Right lobe of liver (tissue), 6 donors: ENCODE results near the gene GRIN2C. TPM values are rescaled to one million over a fixed set of nuclear protein-coding genes. Genes with fewer than 3 reads are reported as not detected.

Experiments
- ATAC-seq, 4 donors: fragments of 200-7000 bp; cut with Tn5 transposase; one replicate each; pipeline ENCODE4 v1.9.1; 2020; ENCODE audit warnings: mild to moderate bottlenecking in 4 of 4, moderate library complexity in 4 of 4
- DNase-seq, 3 donors: peaks; one replicate each; pipeline ENCODE4 v3.0.0-alpha.2; 2020
- H3K27ac ChIP-seq, 3 donors: fragments of 200-600 bp; one replicate each; pipeline ENCODE4 v1.8.0; 2022
- H3K27me3 ChIP-seq, 2 donors: fragments of 200-600 bp; one replicate each; pipeline ENCODE4 v1.8.0; 2022
- H3K36me3 ChIP-seq, 4 donors: fragments of 200-600 bp; sonication (generic) in 1 of 4; one replicate each; pipeline versions ENCODE4 v1.5.1 to v1.8.0; 2017 to 2022; ENCODE audit warnings: control low read depth in 1 of 4
- H3K4me1 ChIP-seq, 4 donors: fragments of 200-600 bp; sonication (generic) in 1 of 4; one replicate each; pipeline versions ENCODE4 v1.5.1 to v1.8.0; 2017 to 2022; ENCODE audit warnings: control low read depth in 1 of 4
- H3K4me3 ChIP-seq, 3 donors: fragments of 200-600 bp; one replicate each; pipeline ENCODE4 v1.8.0; 2022
- H3K9me3 ChIP-seq, 4 donors: fragments of 200-600 bp; sonication (generic) in 1 of 4; one replicate each; pipeline versions ENCODE4 v1.5.1 to v1.8.0; 2017 to 2022; ENCODE audit warnings: control low read depth in 1 of 4
- POLR2A ChIP-seq: fragments of 450-650 bp; IDR thresholded peaks from one replicate; pipeline ENCODE4 v1.6.1; 2017; ENCODE audit warnings: antibody characterized with exemption, mild to moderate bottlenecking
- WGBS: methylation state at CpG from one replicate; pipeline ENCODE4 v1.1.6; 2018; ENCODE audit warnings: low coverage, low lambda C conversion rate; ENCODE audit not compliant: insufficient coverage; ENCODE audit errors: missing lambda C conversion rate; 5-methylcytosine and 5-hydroxymethylcytosine counted together
- intact Hi-C, 2 donors: fragments of 100-400 bp; cut with DNase I; formaldehyde crosslinking; loops; one replicate each; pipeline versions ENCODE4 v1.11.2 to v1.14.1; 2022
- total RNA-seq, 6 experiments: library from RNA; depleted of rRNA in 2 of 6; stranded (reverse); fragments of >200 nt in 2 of 6; fragmentation: NEBNext Ultra II Directional in 3 of 6; extraction: Animal tissue kit (Norgen Biotek cat#: 25700) in 3 of 6; gene quantifications; one replicate each; pipeline versions ENCODE4 v1.1.0 to v1.2.4, GENCODE V29; 2016 to 2023
- TF ChIP-seq, protein P1 (sequence below), 4 donors: fragments of 200-600 bp in 3 of 4; fragments of 450-650 bp in 1 of 4; IDR thresholded peaks; one replicate each; pipeline versions ENCODE4 v1.5.1 to v1.8.0; 2016 to 2022; ENCODE audit warnings: antibody characterized with exemption in 4 of 4, mild to moderate bottlenecking in 2 of 4
- donor health status: DM: no; HTN: yes; CAD: no.
- donor health status: DM: no; HTN: no; CAD: no.
- donor health status: DM: no; HTN: no; CAD: no.
- donor health status: DM: no; HTN: yes; CAD: no.
- donor health status: DM: no; HTN: yes; CAD: no.

Gene GRIN2C
- total RNA-seq, 6 experiments from 2014 or later: 0.10 to 0.13 TPM; not detected in 4

DNA sequence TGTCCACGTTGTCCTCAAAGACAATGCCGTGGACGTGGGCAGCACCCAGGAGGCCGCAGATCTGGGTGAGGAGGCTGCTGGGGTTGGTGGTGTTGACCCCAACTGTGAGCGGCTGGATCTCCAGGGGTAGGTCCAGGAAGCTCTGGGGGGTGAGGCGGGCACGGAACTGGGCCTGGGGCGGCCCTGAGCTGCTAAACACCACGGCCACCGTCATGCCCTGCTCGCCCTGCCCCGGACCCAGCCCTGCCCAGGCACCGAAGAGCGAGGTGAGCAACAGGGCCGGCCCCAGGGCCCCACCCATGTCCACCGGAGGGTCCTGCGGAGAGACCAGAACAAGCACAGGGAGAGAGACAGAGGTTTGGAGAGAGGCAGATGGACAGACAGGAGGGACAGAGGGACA, 4.9 kb downstream of the GRIN2C start:
- WGBS: 69% methylated on average over 6 of the region's 17 CpGs
- Histone ChIP-seq H3K4me1 (no peaks in the 10 kb centered on the region), H3K27ac (no peak overlapping the region), H3K4me3 (no peak overlapping the region), H3K36me3 (no peaks in the 10 kb centered on the region), H3K27me3 (peaks cover 0 to 7% of the 10 kb centered on the region in 2 donors), H3K9me3 (no peaks in the 10 kb centered on the region)
- intact Hi-C loops: no loop called here
- DNase-seq (no peak), ATAC-seq (no peak)
- TF ChIP-seq POLR2A: no peak
- TF ChIP-seq, protein P1, sequence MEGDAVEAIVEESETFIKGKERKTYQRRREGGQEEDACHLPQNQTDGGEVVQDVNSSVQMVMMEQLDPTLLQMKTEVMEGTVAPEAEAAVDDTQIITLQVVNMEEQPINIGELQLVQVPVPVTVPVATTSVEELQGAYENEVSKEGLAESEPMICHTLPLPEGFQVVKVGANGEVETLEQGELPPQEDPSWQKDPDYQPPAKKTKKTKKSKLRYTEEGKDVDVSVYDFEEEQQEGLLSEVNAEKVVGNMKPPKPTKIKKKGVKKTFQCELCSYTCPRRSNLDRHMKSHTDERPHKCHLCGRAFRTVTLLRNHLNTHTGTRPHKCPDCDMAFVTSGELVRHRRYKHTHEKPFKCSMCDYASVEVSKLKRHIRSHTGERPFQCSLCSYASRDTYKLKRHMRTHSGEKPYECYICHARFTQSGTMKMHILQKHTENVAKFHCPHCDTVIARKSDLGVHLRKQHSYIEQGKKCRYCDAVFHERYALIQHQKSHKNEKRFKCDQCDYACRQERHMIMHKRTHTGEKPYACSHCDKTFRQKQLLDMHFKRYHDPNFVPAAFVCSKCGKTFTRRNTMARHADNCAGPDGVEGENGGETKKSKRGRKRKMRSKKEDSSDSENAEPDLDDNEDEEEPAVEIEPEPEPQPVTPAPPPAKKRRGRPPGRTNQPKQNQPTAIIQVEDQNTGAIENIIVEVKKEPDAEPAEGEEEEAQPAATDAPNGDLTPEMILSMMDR (IDR thresholded peaks at IDR 0.05): no peak

DNA sequence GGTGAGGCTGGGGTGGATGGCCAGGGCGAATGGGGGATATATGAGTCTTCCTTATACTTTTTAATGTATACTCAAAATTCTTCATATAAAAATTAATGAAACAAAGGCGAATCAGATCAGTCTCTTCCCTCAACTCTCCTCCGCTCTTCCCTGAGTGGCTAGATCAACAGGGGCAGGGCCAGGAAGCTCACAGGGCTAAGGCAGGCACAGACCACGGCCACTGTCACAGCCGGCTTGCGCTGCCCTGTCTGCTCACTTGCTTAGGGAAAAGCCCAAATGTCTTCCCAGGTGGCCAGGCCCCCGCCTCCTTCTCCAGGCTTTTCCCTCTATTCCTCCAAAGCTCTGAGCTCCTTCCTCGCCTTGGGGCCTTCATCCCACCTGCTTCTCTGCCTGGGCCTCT, 6.0 kb downstream of the GRIN2C start:
- no peak for TF ChIP-seq POLR2A
- TF ChIP-seq, protein P1 (IDR thresholded peaks at IDR 0.05): no peak
- H3K36me3 ChIP-seq: no peaks in the 10 kb centered on the region
- 65% methylated on average over 5 of the region's 8 CpGs for WGBS
- peaks cover 0 to 7% of the 10 kb centered on the region in 2 donors for H3K27me3 ChIP-seq
- H3K27ac ChIP-seq: no peak overlapping the region
- DNase-seq (no peak), ATAC-seq (no peak)
- no peaks in the 10 kb centered on the region for H3K9me3 ChIP-seq
- no peak overlapping the region for H3K4me3 ChIP-seq
- intact Hi-C loops: no loop called here
- no peaks in the 10 kb centered on the region for H3K4me1 ChIP-seq

DNA sequence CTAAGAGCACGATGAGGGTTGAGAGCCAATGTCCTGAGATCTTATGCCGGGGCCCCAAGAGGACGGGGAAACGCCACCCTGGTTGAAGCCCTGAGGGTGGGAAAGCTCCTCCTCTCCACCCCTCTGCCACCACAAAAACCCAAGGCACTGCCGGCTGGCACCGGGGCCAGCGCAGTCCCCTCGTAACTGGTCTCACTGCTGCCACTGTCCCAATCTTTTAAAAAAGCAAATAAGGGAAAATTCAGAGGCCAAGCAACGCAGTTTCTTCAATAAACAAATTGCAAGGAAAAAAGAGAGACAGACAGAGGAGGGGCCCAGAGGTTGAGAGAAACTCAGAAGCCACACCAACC, 6.7 kb downstream of the GRIN2C start:
- Histone ChIP-seq H3K36me3 (no peaks in the 10 kb centered on the region), H3K27me3 (peaks cover 0 to 7% of the 10 kb centered on the region in 2 donors), H3K4me1 (no peaks in the 10 kb centered on the region), H3K9me3 (no peaks in the 10 kb centered on the region), H3K4me3 (no peak overlapping the region), H3K27ac (no peak overlapping the region)
- WGBS: 16% methylated on average over 5 of the region's 9 CpGs
- intact Hi-C loops: no loop called here
- no peak for ATAC-seq
- DNase-seq: no peak
- TF ChIP-seq, protein P1 (IDR thresholded peaks at IDR 0.05): no peak
- TF ChIP-seq POLR2A: no peak

DNA sequence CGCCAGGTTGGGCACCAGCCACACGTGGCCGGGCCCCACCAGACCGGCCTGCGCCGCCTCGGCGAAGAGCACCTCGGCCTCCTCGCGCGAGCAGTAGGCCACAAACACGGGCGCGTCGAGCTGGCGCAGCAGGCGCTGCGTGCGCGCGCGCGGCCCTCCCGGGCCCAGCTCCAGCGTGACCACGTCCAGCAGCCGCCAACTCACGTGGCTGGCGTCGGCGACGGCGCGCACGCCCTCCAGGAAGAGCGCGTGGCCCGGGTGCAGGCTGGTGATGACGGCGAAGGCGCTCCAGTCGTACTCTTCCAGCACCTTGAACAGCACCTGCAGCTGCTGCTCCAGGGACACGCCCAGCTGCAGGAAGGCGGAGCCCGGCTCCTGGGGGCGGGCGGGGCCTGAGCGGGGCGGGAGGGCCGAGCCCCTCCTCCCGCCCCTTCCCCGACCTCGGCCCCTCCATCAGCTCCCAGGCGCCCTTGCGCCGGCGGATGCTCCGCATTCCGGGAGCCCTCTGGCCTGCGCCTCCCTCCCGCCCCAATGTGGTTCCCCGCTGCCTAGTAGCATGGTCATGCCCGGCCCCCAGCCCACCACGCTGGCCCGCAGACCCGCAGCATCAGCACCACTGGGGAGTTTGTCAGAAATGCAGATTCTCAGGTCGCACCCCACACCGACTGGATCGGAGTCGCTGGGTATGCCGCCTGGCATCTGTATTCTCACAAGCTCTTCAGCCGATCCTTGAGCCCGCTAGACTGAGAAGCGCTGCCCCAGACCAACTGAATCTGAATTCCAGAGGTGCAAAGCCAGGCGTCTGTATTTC, 7.2 kb downstream of the GRIN2C start:
- no CpG with 5 or more reads among the region's 76 CpGs for WGBS
- no peak overlapping the region for H3K4me3 ChIP-seq
- no peaks in the 10 kb centered on the region for H3K36me3 ChIP-seq
- TF ChIP-seq, protein P1 (IDR thresholded peaks at IDR 0.05): no peak
- TF ChIP-seq POLR2A: no peak
- no peaks in the 10 kb centered on the region for H3K9me3 ChIP-seq
- H3K27me3 ChIP-seq: peaks cover 0 to 7% of the 10 kb centered on the region in 2 donors
- H3K4me1 ChIP-seq: no peaks in the 10 kb centered on the region
- ATAC-seq (peak in 3 of 4 donors; percentile 17 to 23 (median 23)), DNase-seq (no peak)
- intact Hi-C loops: no loop called here
- no peak overlapping the region for H3K27ac ChIP-seq
